ENCODE data around the gene POU2F1. TPM values are rescaled to one million over a fixed set of nuclear protein-coding genes. Genes with fewer than 3 reads are reported as not detected.

Gene POU2F1
- polyA plus RNA-seq, 1 donor from 2014 or later: 10.9 TPM

DNA sequence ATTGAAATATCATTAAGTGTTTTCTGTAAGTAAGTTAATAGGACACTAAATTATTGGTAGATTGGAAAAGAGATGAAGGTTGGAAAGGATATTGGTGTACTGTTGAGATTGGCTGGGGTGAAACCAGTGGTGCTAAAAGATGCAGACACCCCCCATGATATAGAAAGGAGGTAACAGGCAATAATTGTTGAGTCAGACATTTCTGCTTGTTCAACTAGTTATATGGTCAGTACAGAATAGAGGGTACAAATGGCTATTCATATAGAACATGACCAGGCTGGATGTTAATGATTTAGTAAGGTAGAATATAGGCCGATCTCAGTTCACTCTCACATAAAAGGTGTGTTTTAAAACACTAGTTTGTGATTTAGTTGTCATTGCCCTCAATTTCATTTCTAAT, 104.5 kb downstream of the POU2F1 start:
- Histone ChIP-seq H3K9ac (ENCODE audit: low read length) (no peak overlapping the region), H4K20me1 (ENCODE audit: insufficient read depth) (no peaks in the 10 kb centered on the region), H3F3A (ENCODE audit: insufficient read depth, low read length, poor library complexity, severe bottlenecking) (no peaks in the 10 kb centered on the region), H3K9me2 (ENCODE audit: insufficient read depth, low read length) (no peaks in the 10 kb centered on the region), H2AFZ (ENCODE audit: low read depth, low read length) (no peak overlapping the region), H3K27me3 (ENCODE audit: insufficient read depth, low read depth, low read length) (no peaks in the 10 kb centered on the region), H3K4me2 (ENCODE audit: low read length) (no peak overlapping the region), H3K36me3 (ENCODE audit: insufficient read depth, low read length) (no peaks in the 10 kb centered on the region), H3K9me3 (ENCODE audit: low read length) (peaks cover 5% of the 10 kb centered on the region), H3K27ac (ENCODE audit: low read length) (no peak overlapping the region), H3K79me2 (replicated peaks; ENCODE audit: insufficient read depth, low read length) (peaks cover 3% of the 10 kb centered on the region), H3K4me3 (ENCODE audit: low read length) (no peak overlapping the region)
- TF ChIP-seq EZH2 (IDR thresholded peaks at IDR 0.05; ENCODE audit: borderline replicate concordance, insufficient read depth, low read length, poor library complexity, severe bottlenecking) (no peak), REST (IDR thresholded peaks at IDR 0.05; ENCODE audit: borderline replicate concordance) (no peak), POLR2AphosphoS5 (IDR thresholded peaks at IDR 0.05) (no peak), TAF1 (IDR thresholded peaks at IDR 0.05; ENCODE audit: low read depth) (no peak), MXI1 (conservative IDR thresholded peaks at IDR 0.05; ENCODE audit: poor library complexity, severe bottlenecking) (no peak)
- TF ChIP-seq, protein P1, sequence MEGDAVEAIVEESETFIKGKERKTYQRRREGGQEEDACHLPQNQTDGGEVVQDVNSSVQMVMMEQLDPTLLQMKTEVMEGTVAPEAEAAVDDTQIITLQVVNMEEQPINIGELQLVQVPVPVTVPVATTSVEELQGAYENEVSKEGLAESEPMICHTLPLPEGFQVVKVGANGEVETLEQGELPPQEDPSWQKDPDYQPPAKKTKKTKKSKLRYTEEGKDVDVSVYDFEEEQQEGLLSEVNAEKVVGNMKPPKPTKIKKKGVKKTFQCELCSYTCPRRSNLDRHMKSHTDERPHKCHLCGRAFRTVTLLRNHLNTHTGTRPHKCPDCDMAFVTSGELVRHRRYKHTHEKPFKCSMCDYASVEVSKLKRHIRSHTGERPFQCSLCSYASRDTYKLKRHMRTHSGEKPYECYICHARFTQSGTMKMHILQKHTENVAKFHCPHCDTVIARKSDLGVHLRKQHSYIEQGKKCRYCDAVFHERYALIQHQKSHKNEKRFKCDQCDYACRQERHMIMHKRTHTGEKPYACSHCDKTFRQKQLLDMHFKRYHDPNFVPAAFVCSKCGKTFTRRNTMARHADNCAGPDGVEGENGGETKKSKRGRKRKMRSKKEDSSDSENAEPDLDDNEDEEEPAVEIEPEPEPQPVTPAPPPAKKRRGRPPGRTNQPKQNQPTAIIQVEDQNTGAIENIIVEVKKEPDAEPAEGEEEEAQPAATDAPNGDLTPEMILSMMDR (IDR thresholded peaks at IDR 0.05; ENCODE audit: poor library complexity, severe bottlenecking): no peak

- H3K36me3 ChIP-seq (ENCODE audit: insufficient read depth, low read length): no peaks in the 10 kb centered on the region
- no peaks in the 10 kb centered on the region for H3K9me2 ChIP-seq (ENCODE audit: insufficient read depth, low read length)
- TF ChIP-seq SMC3 (conservative IDR thresholded peaks at IDR 0.05; ENCODE audit: poor library complexity): no peak
- TF ChIP-seq REST (IDR thresholded peaks at IDR 0.05; ENCODE audit: borderline replicate concordance): no peak
- TF ChIP-seq EZH2 (IDR thresholded peaks at IDR 0.05; ENCODE audit: borderline replicate concordance, insufficient read depth, low read length, poor library complexity, severe bottlenecking): no peak
- no peak for TF ChIP-seq RAD21 (conservative IDR thresholded peaks at IDR 0.05)
- no peak for TF ChIP-seq POLR2AphosphoS5 (IDR thresholded peaks at IDR 0.05)
- TF ChIP-seq, protein P1 (IDR thresholded peaks at IDR 0.05; ENCODE audit: poor library complexity, severe bottlenecking): no peak
- TF ChIP-seq EP300 (conservative IDR thresholded peaks at IDR 0.05; ENCODE audit: poor library complexity, severe bottlenecking): no peak
- no peak for TF ChIP-seq TAF1 (IDR thresholded peaks at IDR 0.05; ENCODE audit: low read depth)
- no peak for TF ChIP-seq MXI1 (conservative IDR thresholded peaks at IDR 0.05; ENCODE audit: poor library complexity, severe bottlenecking)
- no peaks in the 10 kb centered on the region for H4K20me1 ChIP-seq (ENCODE audit: insufficient read depth)
- H3K27me3 ChIP-seq (ENCODE audit: insufficient read depth, low read depth, low read length): no peaks in the 10 kb centered on the region
- no peak overlapping the region for H3K27ac ChIP-seq (ENCODE audit: low read length)
- peak overlapping the region; percentile 32 for H3K4me3 ChIP-seq (ENCODE audit: low read length)
- H3K79me2 ChIP-seq (replicated peaks; ENCODE audit: insufficient read depth, low read length): peaks cover 7% of the 10 kb centered on the region
- H3K4me2 ChIP-seq (ENCODE audit: low read length): no peak overlapping the region
- H3K9ac ChIP-seq (ENCODE audit: low read length): no peak overlapping the region
- H3F3A ChIP-seq (ENCODE audit: insufficient read depth, low read length, poor library complexity, severe bottlenecking): no peaks in the 10 kb centered on the region
- H2AFZ ChIP-seq (ENCODE audit: low read depth, low read length): no peak overlapping the region
- H3K9me3 ChIP-seq (ENCODE audit: low read length): no peaks in the 10 kb centered on the region
These were observed 107.7 kb downstream of the POU2F1 start for GRCh38 chr1:167328306-167328815.
